Fibroblast of skin of abdomen (primary cell): ENCODE measurements around the gene RSPH6A.

ENCODE experiments used
- DNase-seq: peaks from one replicate; pipeline ENCODE4 v3.0.0-alpha.2; 2013

Gene RSPH6A

DNA sequence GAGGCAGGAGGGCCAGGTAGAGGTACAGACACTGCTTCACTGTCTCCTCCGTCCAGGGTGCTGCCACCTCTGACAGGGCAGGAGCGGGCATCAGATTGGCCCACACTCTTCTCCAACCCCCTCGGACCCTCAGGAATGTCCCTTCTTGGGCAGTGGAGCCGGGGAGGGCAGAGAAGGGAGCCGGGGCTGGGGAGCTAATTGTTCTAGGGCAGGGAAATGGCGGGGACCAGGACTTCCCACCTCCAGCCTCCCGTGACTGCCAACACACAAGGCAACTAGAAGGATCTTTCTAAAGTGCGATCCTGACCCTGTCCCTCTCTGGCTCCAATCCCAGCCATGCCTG lies 10.1 kb upstream of the RSPH6A start:
- no peak for DNase-seq

DNA sequence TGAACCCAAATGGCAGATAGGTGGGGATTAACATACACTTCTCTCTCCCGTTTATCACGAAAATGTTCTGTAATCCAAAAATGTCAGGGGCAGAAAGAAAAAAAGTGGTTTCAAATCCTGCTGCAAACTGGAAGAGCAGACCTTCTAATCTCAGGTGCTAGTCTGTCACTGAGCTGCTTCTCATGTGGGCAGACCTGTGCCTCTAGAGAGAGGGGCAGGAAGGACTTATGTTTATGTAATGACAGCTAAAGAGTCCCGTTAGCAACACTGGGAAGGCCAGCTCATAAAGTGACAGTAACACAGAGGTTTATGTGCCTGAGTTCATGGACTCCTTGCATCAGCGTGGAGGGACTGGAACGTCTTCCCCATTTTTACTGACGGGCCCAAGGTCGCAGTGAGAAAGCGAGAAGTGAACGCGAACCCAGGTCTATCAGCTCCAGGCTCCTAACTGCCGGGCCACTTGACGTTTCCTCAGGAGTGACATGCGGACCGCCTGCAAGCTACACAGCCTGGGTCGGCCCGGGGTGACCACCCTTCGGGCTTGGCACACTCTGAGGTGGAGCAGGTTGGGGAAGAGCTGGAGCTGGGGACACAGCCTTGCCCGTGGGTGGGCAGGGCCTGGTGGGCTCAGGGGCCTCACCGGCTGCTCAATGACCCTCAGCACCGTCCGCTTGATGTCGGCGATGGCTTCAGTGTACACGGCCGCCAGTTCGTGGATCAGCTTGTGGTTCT lies 9.6 kb upstream of the RSPH6A start:
- DNase-seq: no peak

DNA sequence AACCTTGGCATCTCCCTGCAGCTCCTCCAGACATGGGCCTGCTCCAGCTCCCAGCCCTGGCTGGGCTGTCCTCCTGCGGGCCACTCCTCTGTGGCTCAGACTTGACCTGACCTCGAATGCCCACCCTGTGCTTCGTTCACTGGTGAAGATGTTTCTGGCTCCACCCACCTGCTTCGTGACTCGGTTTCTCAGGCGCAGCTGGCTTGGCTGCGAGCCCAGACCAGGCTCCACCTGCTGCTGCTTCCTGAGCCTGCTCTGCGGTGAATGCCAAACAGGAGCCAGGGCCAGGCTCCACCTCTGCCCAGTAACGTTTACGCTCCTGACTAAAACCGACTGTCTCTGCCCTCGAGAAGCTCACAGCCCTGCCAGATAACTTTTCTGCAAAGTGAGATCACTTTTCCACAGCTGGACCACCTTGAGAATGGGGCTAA lies 8.9 kb upstream of the RSPH6A start:
- DNase-seq: no peak

- DNase-seq: no peak
These were observed 8.1 kb upstream of the RSPH6A start for GRCh38 chr19:45823182-45823581.

DNA sequence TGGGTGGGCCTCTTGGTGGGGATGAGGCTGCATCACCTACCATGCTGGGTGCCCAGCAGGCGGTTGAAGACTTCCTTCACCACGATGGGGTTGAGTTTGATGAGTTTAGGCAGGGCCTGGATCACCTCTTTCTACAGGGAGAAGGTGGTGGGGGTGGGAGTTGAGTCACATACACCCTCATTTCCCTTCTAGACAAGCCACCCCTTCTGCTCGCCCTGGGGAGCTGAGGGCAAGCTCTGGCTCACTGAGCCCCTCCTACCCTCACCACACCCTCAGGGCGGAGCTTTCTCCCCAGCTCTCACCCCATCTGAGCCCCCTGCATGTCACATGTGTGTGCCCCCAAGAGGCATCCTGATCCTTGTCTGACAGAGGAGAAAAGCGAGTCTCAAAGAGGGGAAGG lies 7.6 kb upstream of the RSPH6A start:
- no peak for DNase-seq

GRCh38 chr19:45821570-45821969 lies 6.5 kb upstream of the RSPH6A start:
- DNase-seq: no peak

GRCh38 chr19:45821103-45821521 lies 6.0 kb upstream of the RSPH6A start:
- no peak for DNase-seq

DNA sequence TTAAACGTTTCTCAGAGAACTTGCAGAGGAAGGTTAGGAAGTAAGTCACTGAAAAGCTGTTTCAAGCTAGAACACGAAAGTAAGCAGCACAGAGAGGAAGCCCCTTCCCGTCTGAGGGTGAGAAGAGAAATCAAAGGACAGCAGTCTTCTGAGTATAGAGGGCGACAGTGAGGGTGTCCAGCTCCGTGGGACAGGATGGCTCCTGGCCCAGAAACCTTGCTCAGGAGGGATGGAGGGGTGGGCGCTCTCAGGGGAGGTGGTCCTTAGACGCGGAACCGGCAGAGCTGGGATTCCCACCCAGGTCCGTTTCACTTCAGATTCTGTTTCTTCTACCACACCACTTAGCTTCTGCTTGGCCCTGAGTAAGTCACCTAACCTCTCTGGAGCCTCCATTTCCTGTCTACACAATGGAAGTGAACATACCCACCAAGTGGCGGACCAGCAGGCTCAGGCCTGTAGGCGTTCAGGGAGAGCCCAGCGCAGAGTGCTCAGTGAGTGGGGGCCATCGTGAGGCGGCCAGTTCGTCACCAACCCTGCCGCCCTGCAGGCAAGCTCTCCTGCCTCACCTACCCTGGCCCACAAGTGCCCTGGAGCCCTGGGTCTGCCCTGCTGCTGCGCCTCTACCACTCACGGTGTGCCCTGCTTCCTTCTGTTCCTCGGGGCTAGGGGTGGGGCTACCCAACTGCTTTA lies 5.5 kb upstream of the RSPH6A start:
- no peak for DNase-seq

DNA sequence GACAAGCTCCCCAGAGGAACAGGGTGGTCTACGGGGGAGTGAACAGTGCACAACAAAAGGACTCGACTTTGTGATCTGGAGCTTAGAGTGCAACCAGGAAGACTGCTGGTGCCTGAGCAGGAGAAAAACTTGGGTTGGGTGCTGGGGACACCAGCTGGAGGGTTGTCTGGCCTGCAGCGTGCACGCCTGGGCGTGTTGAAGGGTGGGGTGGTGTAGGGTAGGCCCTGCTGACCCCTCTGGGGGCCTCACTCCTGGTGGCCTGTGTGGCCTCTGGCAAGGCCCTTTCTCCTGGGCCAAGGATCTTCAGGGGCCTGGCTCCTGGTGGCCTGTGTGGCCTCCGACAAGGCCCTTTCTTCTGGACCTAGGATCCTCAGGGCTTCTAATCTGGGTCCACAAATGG lies 4.7 kb upstream of the RSPH6A start:
- no peak for DNase-seq

- no peak for DNase-seq
These were observed 2.7 kb upstream of the RSPH6A start for GRCh38 chr19:45817725-45818301.

DNA sequence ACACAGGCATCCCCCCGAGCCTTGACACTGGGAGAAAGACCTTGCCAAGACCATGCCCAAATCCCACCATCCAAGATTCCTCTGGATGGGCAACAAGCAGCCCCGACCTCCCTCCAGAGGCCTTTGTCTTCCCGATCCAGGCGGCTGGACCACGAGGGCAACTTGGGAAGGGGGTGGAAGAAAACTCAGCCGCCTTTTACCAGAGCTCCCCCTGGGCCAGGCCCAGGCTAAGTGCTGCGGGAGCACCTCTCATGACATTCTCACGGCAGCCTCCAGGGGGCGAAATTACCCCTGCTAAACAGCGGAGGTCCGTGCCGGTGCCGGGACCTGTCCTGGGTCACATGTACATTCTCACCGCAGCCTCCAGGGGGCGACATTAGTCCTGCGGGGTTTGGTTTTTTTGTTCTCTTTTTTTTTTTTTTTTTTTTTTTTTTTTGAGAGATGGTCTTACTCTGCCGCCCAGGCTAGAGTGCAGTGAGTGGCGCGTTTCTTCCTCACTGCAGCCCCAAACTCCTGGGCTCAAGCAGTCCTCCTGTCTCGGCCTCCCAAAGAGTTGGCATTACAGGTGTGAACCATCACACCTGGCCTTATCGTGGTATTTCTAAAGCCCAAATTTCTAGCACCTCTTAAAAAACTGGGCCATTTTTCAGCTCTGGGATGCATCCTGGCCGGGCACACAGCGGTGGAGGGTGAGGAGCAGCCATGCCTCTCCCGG lies 2.1 kb upstream of the RSPH6A start:
- DNase-seq: peak; percentile 91

- no peak for DNase-seq
These were observed 1.3 kb upstream of the RSPH6A start for GRCh38 chr19:45816236-45817009.

GRCh38 chr19:45815481-45816216 lies 541 bp upstream of the RSPH6A start:
- DNase-seq: no peak

GRCh38 chr19:45814166-45814780 lies 835 bp downstream of the RSPH6A start:
- DNase-seq: no peak

DNA sequence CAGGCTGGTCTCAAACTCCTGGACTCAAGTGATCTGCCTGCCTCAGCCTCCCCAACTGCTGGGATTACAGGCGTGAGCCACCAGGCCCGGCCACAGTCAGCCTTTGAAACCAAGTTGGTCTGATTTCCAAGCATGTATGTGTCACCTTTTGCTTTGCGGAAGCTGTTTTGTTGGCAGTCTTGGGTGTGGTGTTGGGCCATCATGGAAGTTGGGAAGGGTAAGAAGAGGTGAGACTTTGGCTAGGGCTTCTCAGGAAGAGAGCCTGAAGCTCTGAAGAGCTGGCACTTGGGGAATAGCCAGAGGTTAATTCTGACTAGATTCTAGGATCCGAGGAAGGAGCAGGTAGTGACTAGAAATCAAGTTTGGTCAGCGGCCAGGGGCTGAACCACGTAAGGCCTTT lies 2.8 kb downstream of the RSPH6A start:
- DNase-seq: no peak

DNA sequence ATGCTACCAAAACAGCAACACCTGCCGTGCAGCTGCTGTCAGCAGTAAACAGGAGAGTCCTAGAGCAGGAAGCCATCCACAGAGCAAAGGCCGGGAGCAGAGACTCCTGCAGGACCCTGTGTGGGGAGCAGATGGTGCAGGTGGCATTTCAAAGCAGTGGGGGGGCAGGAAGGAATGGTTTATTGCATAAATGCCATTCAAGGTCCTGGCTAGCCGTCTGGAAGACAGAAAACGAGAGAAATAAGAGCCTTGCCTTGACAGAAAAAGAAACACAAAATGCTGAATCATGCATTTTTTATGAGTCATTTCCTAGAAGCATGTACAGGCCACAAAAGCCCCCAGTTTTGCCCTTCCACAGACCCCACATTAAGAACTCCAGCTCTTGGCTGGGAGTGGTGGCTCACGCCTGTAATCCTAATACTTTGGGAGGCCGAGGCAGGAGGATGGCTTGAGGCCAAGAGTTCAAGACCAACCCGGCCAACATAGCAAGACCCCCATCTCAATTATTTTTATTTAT lies 5.4 kb downstream of the RSPH6A start:
- DNase-seq: peak; percentile 89

DNA sequence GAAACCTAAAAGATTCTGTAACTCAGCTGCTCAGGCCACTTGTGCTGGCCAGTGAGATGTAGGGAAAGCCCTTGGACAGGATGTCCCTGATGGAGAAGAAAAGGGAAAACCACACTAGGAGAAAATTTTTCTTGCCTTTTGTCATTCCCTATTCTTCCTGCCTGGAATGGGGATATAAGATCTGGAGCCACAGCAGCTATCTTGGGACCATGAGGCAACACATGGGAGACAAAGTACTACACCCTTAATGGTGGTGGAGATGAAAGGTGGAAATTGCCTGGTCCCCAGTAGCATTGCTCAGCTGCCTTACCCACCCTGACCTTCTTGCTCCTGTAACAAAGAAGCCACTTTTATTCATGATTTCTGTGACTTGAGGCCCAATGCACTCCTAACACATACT lies 9.4 kb downstream of the RSPH6A start:
- no peak for DNase-seq

- no peak for DNase-seq
These were observed 10.2 kb downstream of the RSPH6A start for GRCh38 chr19:45804959-45805230.

DNA sequence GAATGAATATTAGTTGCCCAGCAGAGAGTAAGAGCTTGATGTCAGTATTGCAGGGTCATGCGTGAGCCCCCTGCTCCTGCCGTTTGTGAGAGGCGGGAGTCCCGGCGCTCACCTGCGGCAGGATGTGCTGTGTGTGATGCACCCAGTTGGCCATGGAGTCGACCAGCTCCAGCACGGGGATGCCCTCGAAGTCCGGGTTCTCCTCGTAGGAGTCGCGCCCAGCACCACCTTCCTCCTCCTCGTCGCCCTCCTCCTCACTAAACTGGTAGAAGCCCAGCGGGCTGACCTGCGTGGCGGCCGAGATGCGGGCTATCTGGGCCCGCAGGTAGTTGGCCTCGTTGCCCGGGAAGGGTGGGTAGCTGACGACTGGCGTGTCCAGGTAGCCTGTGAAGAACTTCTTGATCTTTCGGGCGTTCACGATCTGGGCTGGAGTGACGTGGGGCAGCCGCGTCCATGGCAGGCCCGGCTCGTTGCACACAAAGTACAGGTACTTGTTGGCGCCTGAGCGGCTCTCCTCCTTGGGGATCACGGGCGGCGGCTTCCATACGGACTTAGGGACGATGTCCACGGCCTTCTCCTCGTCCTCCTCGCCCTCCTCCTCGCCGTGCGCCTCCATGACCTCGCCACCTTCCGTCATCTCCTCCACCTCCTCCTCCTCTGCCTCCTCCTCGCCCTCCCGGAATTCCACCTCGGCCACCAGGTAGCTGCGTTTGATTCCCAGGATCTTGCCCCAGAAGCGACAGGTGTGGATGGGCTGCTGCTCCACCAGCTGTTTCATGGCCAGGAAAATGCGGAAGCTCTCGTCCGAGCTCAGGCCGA lies 10.8 kb downstream of the RSPH6A start:
- DNase-seq: no peak

DNA sequence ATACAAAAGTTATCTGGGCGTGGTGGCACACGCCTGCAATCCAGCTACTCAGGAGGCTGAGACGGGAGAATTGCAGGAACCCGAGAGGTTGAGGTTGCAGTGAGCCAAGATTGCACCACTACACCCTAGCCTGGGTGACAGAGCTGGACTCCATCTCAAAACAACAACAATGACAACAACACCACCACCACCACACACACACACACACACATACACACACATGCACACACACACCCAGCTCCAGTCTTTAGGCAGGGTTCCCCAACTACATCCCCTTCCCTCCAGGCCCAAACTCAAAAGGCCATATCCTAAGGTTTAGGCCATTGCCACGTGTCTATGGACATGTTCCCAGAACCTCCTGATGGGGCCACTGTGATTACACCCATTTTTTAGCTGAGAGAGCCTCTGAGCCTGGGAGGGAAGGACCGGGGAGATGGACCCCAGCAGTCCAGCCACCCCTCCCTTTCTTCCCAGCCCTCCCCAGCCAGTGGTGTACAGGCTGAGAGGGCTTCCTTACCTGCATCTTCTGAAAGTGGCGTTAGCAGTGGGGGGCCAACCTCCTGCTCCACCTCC lies 13.4 kb downstream of the RSPH6A start:
- no peak for DNase-seq
